GM21367 (cell line): ENCODE results near the gene RPH3AL.
"Not testable (repeated sequence)": the region's sequence is repeated elsewhere in the genome, so short reads cannot be mapped to it uniquely, and the experiment has no call there.

ENCODE experiments used
- ATAC-seq: cut with Tn5 transposase; IDR thresholded peaks from one replicate; pipeline ENCODE4 v1.9.1; 2021; ENCODE audit not compliant: unreplicated experiment

Gene RPH3AL

DNA sequence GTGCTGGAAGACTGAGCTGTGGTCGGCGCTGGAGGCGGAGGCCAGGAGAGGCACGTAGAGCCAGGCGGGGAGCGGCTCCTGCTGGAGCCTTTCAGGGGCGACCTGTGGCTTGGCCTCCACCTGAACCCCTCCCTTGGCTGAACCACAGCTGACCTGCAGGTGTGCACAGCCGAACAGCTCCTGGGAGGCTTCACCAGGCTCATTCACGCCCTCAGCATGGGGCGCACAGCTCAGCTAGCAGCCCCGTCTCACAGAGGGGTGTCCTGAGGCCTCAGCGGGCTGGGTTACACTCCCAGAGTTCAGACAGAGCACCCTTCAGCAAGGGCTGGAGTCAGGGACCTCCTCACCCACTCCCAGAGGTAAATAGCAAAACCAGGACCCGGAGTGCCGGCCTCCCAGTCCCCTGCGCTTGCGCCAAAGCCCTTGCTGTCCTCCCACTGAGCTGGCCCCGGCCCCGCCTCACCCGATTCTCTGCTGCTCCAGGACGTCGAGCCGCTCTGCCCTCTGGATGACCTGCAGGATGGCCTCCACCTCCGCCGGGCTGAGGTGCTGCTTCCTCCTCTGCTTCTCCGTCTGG is 31.7 kb downstream of the RPH3AL start:
- no peak for ATAC-seq

DNA sequence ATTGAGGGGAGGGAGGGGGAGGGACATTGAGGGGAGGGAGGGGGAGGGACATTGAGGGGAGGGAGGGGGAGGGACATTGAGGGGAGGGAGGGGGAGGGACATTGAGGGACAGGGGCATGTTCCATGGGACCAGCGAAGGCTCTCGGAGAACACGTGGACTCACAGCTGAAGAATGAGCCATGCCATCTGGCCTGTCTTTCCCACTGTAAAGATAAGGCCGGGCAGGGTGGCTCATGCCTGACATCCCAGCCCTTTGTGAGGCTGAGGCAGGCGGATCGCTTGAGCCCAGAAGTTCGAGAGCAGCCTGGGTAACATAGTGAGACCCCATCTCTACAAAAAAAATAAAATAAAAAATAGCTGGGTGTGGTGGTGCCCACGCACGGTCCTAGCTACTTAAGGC is 32.5 kb downstream of the RPH3AL start:
- no peak for ATAC-seq

DNA sequence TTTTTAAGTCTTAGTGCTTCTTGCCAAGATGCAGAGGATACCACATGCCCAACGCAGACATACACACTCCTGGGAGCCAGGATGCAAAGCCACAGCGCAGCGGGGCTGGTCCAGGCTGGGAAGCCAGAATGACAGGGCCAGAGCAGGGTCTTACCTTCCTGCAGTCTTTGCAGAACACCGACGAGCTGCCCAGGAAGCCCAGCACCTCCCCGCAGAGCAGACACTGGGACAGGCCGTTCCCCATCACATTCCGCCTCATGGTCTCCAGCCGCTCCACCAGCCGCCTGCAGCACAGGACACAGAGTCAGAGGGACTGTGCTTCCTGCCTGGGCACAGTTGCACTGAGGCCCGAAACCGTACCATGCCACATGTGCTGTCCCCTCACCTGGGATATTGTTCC is 33.3 kb downstream of the RPH3AL start:
- ATAC-seq, result no peak

GRCh38 chr17:317070-317469 is 35.5 kb downstream of the RPH3AL start:
- not testable (repeated sequence) for ATAC-seq

GRCh38 chr17:315399-315798 is 37.2 kb downstream of the RPH3AL start:
- not testable (repeated sequence) for ATAC-seq

DNA sequence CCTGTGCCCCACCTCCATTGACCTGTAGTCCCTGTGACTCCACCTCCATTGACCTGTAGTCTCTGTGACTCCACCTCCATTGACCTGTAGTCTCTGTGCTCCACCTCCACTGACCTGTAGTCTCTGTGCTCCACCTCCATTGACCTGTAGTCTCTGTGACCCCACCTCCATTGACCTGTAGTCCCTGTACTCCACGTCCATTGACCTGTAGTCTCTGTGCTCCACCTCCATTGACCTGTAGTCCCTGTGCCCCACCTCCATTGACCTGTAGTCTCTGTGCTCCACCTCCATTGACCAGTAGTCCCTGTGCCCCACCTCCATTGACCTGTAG is 38.0 kb downstream of the RPH3AL start:
- ATAC-seq, result not testable (repeated sequence)

GRCh38 chr17:313911-314613 is 38.5 kb downstream of the RPH3AL start:
- no peak for ATAC-seq

GRCh38 chr17:313231-313630 is 39.4 kb downstream of the RPH3AL start:
- ATAC-seq, result no peak

GRCh38 chr17:312476-313148 is 40.0 kb downstream of the RPH3AL start:
- ATAC-seq, result no peak

DNA sequence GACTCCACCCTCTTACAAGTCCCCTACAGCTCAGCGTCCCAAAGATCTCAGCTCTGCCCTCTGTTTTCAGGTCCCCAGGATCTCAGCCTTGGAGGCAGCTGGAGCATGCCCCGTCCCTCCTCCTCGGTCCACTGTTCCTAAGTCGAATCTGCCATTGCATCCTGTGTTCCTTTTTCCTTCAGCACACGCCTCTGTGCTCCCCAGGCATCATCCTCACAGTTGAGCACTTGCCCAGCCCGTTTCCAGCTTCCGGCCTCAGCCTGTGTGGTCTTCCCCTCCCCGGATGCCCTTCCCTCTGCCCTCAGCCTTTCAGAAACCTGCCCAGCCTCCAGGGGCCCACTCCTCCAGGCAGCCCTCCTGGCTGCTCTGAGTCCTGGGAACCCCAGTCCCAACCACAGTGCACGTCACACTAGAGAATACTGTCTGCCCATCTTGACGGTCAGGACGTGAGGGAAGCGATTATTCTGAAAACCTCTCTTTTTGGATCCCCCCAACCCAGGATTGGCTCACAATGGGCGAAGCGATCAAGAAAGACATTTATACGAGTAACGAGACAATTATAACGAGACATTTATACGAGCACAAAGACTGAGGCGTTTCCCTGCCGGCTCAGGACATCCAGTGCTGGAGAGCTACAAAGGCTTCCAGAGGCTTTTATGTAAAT is 41.4 kb downstream of the RPH3AL start:
- ATAC-seq, result no peak

- no peak for ATAC-seq
Measured at GRCh38 chr17:310111-311010, 42.2 kb downstream of the RPH3AL start.

DNA sequence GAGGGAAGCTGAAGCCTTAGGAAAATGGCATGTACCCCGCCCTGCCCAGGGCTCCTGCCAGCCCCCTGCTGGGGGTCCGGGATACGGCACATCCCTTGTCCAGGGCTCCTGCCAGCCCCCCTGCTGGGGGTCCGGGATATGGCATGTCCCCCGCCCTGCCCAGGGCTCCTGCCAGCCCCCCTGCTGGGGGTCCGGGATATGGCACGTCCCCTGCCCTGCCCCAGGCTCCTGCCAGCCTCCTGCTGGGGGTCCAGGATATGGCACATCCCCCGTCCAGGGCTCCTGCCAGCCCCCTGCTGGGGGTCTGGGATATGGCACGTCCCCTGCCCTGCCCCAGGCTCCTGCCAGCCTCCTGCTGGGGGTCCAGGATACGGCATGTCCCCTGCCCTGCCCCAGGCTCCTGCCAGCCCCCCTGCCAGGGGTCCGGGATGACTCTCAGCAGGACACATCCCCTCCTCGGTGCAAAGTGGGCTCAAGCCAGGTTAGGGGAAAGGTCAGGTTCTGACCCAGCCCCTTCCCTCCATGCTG is 43.2 kb downstream of the RPH3AL start:
- no peak for ATAC-seq

- no peak for ATAC-seq
Measured at GRCh38 chr17:307741-308507, 44.7 kb downstream of the RPH3AL start.

DNA sequence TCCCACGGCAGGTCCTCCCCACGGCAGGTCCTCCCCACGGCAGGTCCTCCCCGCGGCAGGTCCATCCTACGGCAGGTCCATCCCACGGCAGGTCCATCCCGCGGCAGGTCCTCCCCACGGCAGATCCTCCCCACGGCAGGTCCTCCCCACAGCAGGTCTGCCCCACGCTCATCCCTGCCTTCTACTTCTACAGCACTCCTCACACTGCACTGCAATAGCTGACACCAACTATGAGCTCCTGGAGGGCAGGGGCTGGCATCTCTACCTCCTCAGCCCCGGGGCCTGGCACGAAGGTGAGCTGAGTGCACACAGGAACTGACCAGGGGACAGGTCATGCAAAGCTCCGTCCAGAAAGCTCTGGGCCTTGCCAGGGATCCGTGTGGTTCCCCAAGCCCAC is 45.3 kb downstream of the RPH3AL start:
- no peak for ATAC-seq

GRCh38 chr17:306536-307294 is 45.9 kb downstream of the RPH3AL start:
- no peak for ATAC-seq

DNA sequence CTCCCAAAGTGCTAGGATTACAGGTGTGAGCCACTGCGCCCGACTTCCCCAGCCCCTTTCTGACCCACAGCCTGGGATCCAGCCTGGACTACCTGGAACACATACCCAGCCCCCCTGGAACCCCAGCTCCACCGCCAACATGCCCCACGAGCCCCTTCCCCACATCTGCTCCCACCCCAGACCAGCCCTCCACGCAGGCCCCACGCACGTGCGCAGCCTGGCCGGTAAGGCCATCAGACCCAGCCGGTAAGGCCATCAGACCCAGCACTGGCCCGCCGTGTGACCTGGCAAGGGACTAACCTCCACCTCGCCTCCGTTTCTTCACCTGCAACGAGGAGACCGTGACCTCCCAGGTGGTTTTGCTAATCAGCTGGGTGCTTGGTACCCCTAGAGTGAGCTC is 46.5 kb downstream of the RPH3AL start:
- ATAC-seq, result no peak

- no peak for ATAC-seq
Measured at GRCh38 chr17:305090-305976, 47.3 kb downstream of the RPH3AL start.

DNA sequence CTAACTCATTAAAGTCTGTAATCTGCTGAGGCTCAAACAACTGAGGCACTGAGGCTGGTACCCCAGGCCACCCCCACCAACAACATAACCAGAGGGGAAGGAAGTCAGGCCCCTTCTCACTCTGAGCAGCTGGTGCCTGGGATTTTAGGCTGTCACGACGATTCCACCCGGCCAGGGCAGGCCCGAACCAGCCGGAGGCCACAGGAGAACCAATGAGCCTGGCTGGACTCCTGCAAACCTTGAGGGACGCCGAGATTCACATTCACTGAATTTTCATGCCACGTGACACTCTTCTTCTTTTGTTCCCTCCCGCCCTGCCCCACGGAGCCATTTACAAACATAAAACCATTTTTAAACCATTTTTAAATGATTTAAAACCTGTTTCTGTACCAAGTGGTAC is 48.1 kb downstream of the RPH3AL start:
- ATAC-seq, result no peak
